ENCODE data around the gene SLC8A3. TPM values are rescaled to one million over a fixed set of nuclear protein-coding genes. Genes with fewer than 3 reads are reported as not detected.

SLC8A3 gene
- total RNA-seq, 1 donor from 2014 or later, result 0.24 TPM

GRCh38 chr14:70148911-70149595 is 39.7 kb downstream of the SLC8A3 start:
- Mint-ChIP-seq H3K36me3 (no peaks in the 10 kb centered on the region), H3K4me3 (no peak overlapping the region), H3K27me3 (ENCODE audit: insufficient read depth, low read depth) (peaks cover 4% of the 10 kb centered on the region), H3K27ac (no peak overlapping the region), H3K9me3 (no peaks in the 10 kb centered on the region), H3K4me1 (peaks cover 16% of the 10 kb centered on the region)
- Histone ChIP-seq H2AFZ (replicated peaks) (no peak overlapping the region), H3F3A (ENCODE audit: low read depth) (peaks cover 8% of the 10 kb centered on the region), H3K4me2 (no peak overlapping the region), H3K27me3 (peaks cover 21% of the 10 kb centered on the region), H3K9ac (no peak overlapping the region), H3K27ac (no peak overlapping the region), H3K79me2 (ENCODE audit: low read depth) (no peaks in the 10 kb centered on the region), H3K36me3 (no peaks in the 10 kb centered on the region), H3K4me1 (peaks cover 17% of the 10 kb centered on the region), H4K20me1 (ENCODE audit: low read depth) (no peaks in the 10 kb centered on the region), H3K4me3 (no peak overlapping the region), H3K9me3 (ENCODE audit: low read depth) (no peaks in the 10 kb centered on the region)
- DNase-seq (ENCODE audit: low spot score), result no peak
- TF ChIP-seq EZH2 (IDR thresholded peaks at IDR 0.05) (no peak), EZH2phosphoT487 (IDR thresholded peaks at IDR 0.05) (no peak)
- TF ChIP-seq, protein P1, sequence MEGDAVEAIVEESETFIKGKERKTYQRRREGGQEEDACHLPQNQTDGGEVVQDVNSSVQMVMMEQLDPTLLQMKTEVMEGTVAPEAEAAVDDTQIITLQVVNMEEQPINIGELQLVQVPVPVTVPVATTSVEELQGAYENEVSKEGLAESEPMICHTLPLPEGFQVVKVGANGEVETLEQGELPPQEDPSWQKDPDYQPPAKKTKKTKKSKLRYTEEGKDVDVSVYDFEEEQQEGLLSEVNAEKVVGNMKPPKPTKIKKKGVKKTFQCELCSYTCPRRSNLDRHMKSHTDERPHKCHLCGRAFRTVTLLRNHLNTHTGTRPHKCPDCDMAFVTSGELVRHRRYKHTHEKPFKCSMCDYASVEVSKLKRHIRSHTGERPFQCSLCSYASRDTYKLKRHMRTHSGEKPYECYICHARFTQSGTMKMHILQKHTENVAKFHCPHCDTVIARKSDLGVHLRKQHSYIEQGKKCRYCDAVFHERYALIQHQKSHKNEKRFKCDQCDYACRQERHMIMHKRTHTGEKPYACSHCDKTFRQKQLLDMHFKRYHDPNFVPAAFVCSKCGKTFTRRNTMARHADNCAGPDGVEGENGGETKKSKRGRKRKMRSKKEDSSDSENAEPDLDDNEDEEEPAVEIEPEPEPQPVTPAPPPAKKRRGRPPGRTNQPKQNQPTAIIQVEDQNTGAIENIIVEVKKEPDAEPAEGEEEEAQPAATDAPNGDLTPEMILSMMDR (IDR thresholded peaks at IDR 0.05), result no peak

- Histone ChIP-seq H3K36me3 (no peaks in the 10 kb centered on the region), H4K20me1 (ENCODE audit: low read depth) (no peaks in the 10 kb centered on the region), H3K27ac (no peak overlapping the region), H3K9me3 (ENCODE audit: low read depth) (no peaks in the 10 kb centered on the region), H3K27me3 (peaks cover 16% of the 10 kb centered on the region), H3K79me2 (ENCODE audit: low read depth) (no peaks in the 10 kb centered on the region), H2AFZ (replicated peaks) (no peak overlapping the region), H3K4me3 (no peak overlapping the region), H3K4me2 (no peak overlapping the region), H3F3A (ENCODE audit: low read depth) (peaks cover 8% of the 10 kb centered on the region), H3K4me1 (peaks cover 15% of the 10 kb centered on the region), H3K9ac (no peak overlapping the region)
- Mint-ChIP-seq H3K4me3 (no peak overlapping the region), H3K36me3 (no peaks in the 10 kb centered on the region), H3K27me3 (ENCODE audit: insufficient read depth, low read depth) (peaks cover 2% of the 10 kb centered on the region), H3K9me3 (no peaks in the 10 kb centered on the region), H3K27ac (no peak overlapping the region), H3K4me1 (peaks cover 16% of the 10 kb centered on the region)
- no peak for DNase-seq (ENCODE audit: low spot score)
- TF ChIP-seq, protein P1 (IDR thresholded peaks at IDR 0.05), result no peak
- TF ChIP-seq EZH2 (IDR thresholded peaks at IDR 0.05), result no peak
- TF ChIP-seq EZH2phosphoT487 (IDR thresholded peaks at IDR 0.05), result no peak
These were observed 40.4 kb downstream of the SLC8A3 start for GRCh38 chr14:70148351-70148750.

GRCh38 chr14:70144046-70144445 is 44.7 kb downstream of the SLC8A3 start:
- DNase-seq (ENCODE audit: low spot score), result no peak
- Histone ChIP-seq H3K9me3 (ENCODE audit: low read depth) (no peaks in the 10 kb centered on the region), H3F3A (ENCODE audit: low read depth) (no peaks in the 10 kb centered on the region), H3K4me3 (no peak overlapping the region), H4K20me1 (ENCODE audit: low read depth) (no peaks in the 10 kb centered on the region), H3K27ac (no peak overlapping the region), H3K79me2 (ENCODE audit: low read depth) (no peaks in the 10 kb centered on the region), H3K4me2 (no peak overlapping the region), H3K36me3 (no peaks in the 10 kb centered on the region), H3K9ac (no peak overlapping the region), H3K27me3 (peaks cover 9% of the 10 kb centered on the region), H3K4me1 (no peaks in the 10 kb centered on the region), H2AFZ (replicated peaks) (no peak overlapping the region)
- Mint-ChIP-seq H3K4me1 (peaks cover 3% of the 10 kb centered on the region), H3K27me3 (ENCODE audit: insufficient read depth, low read depth) (peaks cover 6% of the 10 kb centered on the region), H3K36me3 (no peaks in the 10 kb centered on the region), H3K27ac (no peak overlapping the region), H3K4me3 (no peak overlapping the region), H3K9me3 (no peaks in the 10 kb centered on the region)
- no peak for TF ChIP-seq EZH2phosphoT487 (IDR thresholded peaks at IDR 0.05)
- TF ChIP-seq, protein P1 (IDR thresholded peaks at IDR 0.05), result no peak
- no peak for TF ChIP-seq EZH2 (IDR thresholded peaks at IDR 0.05)

Measured in neural progenitor cell (in vitro differentiated cells).